Measurements from ENCODE around the gene CBX3. TPM values are rescaled to one million over a fixed set of nuclear protein-coding genes. Genes with fewer than 3 reads are reported as not detected.

Gene CBX3
- total and polyA plus RNA-seq, 11 donors, result 31.5 to 70.1 (median 59.9) TPM

- intact Hi-C loops (cut with DNase I), result loop anchor here in 1 of 10 donors (2.0 kb wide), 1 partner anchor 45 kb away; no protein-coding TSS in a partner anchor
- H3K9me3 ChIP-seq, result no peaks in the 10 kb centered on the region
- TF ChIP-seq POLR2A (IDR thresholded peaks at IDR 0.05) (no peak), CTCF (IDR thresholded peaks at IDR 0.05) (no peak)
- ATAC-seq (no peak), DNase-seq (no peak)
- H3K27ac ChIP-seq, result peak overlapping the region in 2 of 12 donors; percentile 32 to 60
- H3K36me3 ChIP-seq, result no peaks in the 10 kb centered on the region
- peaks cover 0 to 45% (median 0%) of the 10 kb centered on the region in 12 donors for H3K4me1 ChIP-seq
- peaks cover 0 to 32% (median 19%) of the 10 kb centered on the region in 9 donors for H3K27me3 ChIP-seq
- 20 to 32% (median 24%) methylated on average over 17 to 18 of the region's 18 CpGs for WGBS, 4 donors
- H3K4me3 ChIP-seq, result peak overlapping the region; percentile 38 to 76 (median 57)
Observed at GRCh38 chr7:26153241-26153822, 48.2 kb upstream of the CBX3 start.

GRCh38 chr7:26153823-26154783 is 47.4 kb upstream of the CBX3 start:
- Histone ChIP-seq H3K4me3 (peak overlapping the region in 5 of 12 donors; percentile 48 to 70 (median 61)), H3K4me1 (peaks cover 0 to 45% (median 0%) of the 10 kb centered on the region in 12 donors), H3K36me3 (no peaks in the 10 kb centered on the region), H3K27me3 (peaks cover 0 to 32% (median 19%) of the 10 kb centered on the region in 9 donors), H3K9me3 (no peaks in the 10 kb centered on the region), H3K27ac (peak overlapping the region in 2 of 12 donors; percentile 32 to 60)
- WGBS, 4 donors, result 61 to 68% (median 67%) methylated on average over 15 of the region's 15 CpGs
- DNase-seq, result peak in 4 of 5 donors; percentile 23 to 46 (median 34)
- intact Hi-C loops (cut with DNase I), result loop anchor here in 1 of 10 donors (2.0 kb wide), 1 partner anchor 45 kb away; no protein-coding TSS in a partner anchor
- peak in 3 of 4 donors; percentile 68 to 88 (median 68) for ATAC-seq
- TF ChIP-seq POLR2A (IDR thresholded peaks at IDR 0.05) (peak in 1 of 2 donors; percentile 21), CTCF (IDR thresholded peaks at IDR 0.05) (no peak)

GRCh38 chr7:26155531-26156375 is 45.8 kb upstream of the CBX3 start:
- H3K27ac ChIP-seq, result peak overlapping the region in 3 of 12 donors; percentile 2 to 80 (median 30)
- ATAC-seq (no peak), DNase-seq (no peak)
- H3K27me3 ChIP-seq, result peaks cover 0 to 31% (median 19%) of the 10 kb centered on the region in 9 donors
- 49 to 55% (median 53%) methylated on average over 8 of the region's 8 CpGs for WGBS, 4 donors
- no peaks in the 10 kb centered on the region for H3K36me3 ChIP-seq
- peaks cover 0 to 45% (median 0%) of the 10 kb centered on the region in 12 donors for H3K4me1 ChIP-seq
- H3K9me3 ChIP-seq, result no peaks in the 10 kb centered on the region
- intact Hi-C loops (cut with DNase I), result loop anchor here in 1 of 10 donors (5.0 kb wide), 1 partner anchor 42 kb away; no protein-coding TSS in a partner anchor
- peak overlapping the region in 4 of 12 donors; percentile 5 to 23 (median 12) for H3K4me3 ChIP-seq
- no peak for TF ChIP-seq POLR2A (IDR thresholded peaks at IDR 0.05)
- TF ChIP-seq CTCF (IDR thresholded peaks at IDR 0.05), result no peak

Measured in heart left ventricle (tissue), 16 donors.